DMS114 treated with DMSO at 0.1 percent for 48 hours (cell line): ENCODE measurements around the gene RNF11.

Experiments used
- DNase-seq: peaks from one replicate; lab custom pipeline; 2025; ENCODE audit not compliant: unreplicated experiment; lab: John Stamatoyannopoulos, UW

The RNF11 gene

DNA sequence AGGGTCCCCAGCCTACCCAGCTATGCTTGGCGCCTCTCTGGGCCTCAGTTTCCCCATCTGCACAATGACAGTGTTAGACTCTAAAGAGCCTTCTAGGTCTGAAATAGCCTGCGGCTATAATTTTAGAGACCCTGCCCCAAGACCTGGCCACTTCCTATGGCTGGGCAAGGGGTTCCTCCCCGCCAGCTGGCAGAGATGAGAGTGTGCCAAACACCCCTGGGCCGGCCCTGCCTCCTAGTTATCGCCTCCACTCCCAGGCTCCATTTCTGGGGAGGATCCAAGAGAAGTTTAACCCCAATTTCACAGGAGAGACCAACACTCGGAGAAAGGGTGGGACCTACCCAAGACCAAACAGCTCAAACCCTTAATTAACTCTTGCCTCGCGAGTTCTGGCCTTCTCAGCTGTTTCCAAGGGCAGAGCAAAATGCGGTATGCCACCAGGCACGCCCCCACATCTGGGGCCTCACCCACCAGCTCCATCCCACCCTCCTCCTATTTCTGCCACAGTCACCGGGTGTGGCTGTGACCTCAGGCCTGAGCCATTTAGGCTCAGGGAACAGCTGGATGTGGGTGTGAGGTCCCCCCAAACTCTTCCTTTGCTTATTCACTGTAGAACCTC, 58.6 kb downstream of the RNF11 start:
- no peak for DNase-seq

DNA sequence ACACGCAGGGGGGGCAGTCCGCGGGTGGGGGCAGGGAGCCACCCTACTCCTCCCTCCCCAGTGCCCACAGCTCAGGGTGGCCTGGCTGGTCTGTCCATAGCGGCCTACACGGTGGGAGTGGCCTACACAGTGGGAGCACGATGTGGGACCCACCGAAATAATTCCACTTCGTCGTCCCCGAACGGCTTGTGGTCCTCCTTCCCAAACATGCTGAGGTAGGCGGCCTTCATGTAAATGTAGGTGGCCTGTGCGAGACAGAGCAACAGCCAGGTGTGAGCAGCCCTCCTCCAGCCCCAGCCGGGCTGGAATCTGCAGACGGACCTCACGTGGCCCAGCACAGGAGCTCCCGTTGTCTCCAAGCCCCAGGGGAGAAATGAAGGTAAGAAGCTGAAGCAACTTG, 59.9 kb downstream of the RNF11 start:
- no peak for DNase-seq

DNA sequence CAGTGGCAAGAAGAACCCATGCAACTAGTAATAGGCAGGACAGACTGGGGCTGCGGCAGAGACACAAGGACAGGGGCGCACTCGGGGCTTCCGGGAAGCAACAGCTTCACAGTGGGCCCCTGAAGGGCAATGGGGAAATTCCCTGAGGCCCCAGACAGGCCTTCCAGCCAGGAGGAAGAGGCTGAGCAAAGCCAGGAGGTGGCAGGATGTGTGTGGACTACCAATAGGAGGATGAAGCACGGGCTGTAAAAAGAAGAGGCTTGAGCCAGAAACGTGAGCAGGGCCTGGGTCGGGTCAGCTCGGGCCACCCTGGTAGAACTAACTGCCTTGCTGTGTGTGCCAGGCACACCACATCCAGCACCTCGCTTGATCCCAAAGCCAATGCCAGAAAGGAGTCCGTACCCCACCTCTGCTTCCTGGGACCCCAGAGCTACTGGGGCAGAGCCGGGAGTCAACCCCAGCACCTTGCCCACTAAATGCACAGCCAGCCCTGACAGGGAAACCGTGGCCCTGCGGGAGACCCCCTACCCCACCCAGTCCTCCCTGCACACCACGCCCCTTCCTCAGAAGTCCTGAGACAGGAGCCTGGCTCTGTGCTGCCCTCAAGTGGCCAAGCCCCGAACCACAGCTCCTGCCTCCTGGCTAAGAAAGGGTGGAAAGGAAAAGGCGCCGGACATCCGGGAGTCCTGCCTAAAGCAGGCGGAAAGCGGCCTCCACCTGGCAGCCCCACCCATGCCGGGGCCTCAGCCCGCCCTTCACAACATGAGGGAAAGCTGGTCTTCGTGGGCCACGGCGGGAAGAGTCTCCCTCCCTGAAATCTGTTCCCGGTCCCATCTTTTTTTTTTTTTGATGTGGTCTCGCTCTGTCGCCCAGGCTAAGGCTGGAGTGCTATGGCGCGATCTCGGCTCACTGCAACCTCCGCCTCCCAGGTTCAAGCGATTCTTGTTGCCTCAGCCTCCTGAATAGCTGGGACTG, 60.6 kb downstream of the RNF11 start:
- peak; percentile 71 for DNase-seq

DNA sequence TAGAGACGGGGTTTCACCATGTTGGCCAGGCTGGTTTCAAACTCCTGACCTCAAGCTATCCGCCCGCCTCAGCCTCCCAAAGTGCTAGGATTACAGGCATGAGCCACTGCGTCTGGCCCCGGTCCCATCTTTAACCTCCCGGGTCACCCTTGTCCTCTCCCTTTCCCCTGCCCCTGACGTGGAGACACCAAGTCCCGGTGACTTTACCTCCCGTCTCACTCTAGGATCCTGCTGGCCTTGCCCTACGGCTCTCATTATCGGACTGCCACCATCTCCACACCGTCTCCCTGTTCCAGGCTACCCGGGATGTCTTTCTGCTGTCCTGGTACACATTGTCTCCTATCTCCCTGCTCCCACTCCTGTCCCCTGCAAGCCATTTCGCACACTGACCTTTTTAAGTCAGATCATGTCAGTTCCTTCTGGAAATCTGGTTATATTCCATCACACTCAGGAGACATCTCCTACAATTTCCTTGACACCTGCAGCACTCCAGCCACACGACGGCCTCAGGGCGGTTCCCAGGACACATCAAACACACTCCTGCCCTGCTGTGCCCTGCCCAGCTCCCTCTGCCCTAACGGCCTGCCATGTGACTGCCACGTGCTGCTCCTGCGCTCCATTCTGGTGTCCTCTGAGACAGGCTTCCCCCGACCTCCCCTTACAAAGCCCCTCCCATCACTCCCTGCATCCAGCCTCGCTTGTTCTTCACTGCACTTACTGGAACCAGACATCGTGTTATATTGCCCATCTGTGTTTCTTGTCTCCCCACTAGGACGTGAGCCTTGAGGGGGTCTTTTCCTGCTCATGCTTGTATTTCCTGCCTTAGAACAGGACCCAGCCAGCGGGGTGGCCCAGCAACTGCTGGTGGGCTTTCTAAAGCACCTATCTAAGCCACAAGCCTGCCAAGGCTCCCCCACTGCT, 61.6 kb downstream of the RNF11 start:
- DNase-seq: no peak

DNA sequence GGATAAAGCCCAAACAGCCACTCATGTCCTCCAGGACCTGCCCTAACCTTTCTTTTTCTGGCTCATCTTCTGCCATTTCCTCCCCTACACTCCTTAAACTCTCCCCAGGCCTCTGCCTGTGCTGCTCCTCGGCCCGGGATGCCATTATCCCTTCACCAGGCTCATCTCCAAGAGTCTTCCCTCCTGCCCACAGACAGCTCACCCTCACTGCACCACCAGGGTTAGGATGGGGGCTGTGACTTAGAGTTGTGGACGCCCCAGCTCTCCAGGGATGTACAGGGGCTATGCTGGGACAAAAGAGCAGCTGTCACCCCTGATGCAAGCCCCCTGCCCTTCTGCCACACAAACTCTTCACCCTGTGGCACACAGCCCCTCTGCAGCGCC, 62.2 kb downstream of the RNF11 start:
- DNase-seq: no peak

DNA sequence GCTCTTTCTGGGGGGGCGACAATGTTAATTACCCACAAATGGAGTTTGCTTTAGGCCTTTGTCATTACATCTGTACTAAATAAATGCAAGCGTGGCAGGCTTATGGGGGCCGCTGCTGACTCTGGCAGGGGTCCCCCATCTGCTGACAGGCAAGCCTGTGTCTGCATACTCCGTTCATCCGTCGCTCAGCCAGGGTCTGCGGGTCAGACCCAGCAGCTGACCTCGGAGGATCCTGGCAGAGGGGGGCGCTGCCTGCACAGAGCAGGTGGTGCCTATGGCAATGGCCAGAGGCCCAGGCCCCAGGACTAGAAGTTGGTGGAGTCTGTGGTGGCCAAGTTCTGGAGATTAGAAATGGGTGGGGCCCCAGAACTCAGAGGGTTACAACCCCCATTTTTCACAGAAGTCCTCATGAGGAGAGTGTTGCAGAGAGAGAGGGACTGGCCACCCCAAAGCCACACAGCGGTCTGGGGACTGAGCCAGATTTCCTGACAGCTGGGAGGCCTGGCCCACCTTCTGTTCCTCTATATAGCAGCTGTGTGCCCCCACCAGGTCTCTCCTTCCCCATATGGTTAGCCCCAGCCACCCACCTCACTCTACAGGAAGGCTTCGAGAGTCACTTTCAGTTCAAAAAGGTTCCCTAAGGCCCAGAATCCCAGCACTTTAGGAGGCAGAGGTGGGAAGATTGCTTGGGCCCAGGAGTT, 63.3 kb downstream of the RNF11 start:
- DNase-seq: no peak

DNA sequence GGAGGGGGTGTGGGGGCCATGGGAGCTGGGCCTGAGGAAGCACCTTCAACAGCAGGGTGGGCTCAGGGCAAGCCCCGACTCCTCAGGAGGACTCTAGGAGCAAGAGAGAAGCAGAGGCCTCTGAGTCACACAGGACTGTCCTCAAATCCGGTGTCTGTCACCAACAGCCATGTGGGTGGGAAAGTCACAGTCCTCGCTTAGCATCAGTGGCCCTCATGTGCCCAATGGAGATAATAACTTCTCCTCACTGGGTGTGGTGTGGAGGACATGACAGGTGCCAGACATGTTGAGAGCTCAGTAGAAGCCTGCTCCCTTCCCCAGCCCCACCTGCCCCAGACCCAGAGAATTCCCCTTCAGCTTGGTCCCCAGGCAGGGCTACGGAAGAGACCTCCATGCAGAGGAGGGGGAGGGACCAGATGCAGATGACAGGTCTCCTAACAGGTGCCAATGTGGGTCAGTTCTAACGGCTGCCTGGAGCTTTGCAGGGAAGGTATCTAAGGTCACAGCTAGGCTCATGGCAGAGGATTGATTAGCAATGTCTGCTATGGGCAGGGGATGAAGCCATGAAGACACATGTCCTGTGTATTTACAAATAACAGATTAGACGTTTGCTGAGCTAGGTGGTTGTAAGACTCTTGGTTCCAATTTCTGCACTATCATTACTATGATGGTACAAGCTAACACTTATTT, 64.1 kb downstream of the RNF11 start:
- no peak for DNase-seq

DNA sequence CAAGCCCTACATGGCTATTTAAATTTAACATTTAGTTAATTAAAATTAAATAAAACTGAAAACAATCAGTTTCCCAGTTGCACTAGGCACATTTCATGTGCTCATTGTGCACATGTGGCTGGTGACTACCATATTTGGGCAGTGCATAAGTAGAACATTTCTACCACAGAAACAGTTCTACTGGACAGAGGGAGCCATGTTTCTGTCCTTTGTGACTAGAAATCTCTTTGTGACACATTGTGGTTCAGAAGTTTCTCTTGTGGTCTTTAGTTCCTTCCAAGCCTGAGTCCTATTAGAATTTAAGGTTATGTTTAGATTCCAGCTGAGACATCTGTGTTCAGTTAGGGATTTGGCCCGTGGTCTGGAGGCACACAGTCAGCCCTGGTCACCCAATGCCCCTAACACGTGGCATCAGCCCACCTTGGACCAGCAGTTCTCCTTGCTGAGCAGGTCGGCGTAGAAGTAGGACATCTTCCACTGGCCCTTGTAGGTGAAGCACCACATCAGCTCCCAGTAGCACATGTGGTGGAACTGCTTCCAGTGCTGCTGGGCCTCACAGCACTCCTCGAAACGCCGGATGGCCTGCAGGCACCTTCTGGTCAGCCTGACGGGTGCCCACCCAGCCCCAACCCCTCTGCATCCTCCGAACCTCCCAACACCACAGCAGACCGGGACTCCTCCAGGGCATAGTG, 65.2 kb downstream of the RNF11 start:
- DNase-seq: no peak

DNA sequence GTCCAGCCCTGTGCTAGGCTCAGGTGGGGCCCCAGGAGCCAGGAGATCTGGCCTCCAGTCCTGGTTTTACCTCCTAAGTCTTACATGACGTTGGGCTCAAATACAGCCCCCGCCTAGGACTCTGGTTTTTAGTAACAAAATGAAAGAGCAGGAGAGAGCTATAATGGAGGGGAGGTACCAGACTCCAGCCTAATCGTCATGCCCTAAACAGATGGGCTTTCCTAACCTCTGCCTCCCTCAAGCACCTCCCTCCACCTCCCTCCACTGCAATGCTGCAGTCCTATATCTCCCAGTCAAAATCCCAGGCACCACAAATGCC, 65.7 kb downstream of the RNF11 start:
- DNase-seq: no peak

DNA sequence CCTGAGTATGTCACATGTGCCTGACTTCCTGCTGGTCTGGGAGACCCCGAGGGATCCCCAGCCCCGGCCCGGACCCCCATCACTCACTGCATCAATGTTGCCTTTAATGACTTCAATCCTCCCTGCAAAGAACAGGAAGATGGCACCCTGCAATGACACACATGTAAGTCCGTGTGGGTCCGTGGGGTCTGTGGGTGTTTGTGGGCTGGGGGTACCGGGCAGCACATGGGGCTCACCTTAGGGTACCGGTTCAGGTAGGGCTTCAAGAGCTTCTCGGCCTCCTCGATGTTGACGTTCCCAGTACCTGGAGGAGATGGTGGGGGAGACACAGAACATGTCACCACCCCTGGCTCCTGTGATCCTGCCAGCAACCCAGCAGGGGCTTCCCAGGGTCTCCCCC, 66.2 kb downstream of the RNF11 start:
- DNase-seq: no peak

DNA sequence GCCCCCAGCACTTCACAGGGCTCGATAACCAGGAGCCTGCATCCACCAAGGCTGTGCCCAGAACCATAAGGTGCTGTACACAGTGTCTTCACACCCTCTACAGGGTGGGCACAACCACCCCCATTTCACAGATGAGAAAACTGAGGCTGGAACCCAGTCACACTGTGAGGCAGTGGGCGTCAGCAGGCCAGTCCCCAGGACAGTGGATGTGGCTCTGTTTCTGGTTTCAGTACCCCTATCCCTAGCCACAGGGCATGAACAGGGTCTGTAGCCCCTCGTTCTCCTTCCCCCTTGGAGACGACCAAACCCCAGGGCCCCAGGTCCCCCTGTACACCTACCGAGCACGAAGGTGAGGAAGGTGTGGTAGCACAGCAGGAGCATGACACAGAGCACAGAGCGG, 66.7 kb downstream of the RNF11 start:
- no peak for DNase-seq

DNA sequence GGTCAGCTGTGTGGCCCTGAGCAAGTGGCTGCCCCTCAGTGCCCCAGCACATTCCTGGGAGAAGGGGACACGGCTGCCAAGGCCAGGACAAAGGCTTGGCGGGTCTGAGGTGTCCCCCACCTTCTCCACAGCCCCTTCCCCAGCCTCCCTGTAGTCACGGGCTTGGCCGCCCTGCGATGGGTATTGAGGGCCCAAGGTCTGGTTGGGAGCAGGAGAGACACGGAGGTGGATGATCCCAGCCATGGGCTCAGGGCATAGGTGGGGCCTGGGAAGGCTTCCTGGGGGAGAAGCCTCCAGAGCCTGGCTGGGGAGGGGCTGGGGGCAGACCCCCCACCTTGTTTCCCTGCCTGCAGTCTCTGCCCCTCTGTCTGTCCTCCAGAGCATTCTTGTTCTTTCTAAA, 67.2 kb downstream of the RNF11 start:
- DNase-seq: no peak

DNA sequence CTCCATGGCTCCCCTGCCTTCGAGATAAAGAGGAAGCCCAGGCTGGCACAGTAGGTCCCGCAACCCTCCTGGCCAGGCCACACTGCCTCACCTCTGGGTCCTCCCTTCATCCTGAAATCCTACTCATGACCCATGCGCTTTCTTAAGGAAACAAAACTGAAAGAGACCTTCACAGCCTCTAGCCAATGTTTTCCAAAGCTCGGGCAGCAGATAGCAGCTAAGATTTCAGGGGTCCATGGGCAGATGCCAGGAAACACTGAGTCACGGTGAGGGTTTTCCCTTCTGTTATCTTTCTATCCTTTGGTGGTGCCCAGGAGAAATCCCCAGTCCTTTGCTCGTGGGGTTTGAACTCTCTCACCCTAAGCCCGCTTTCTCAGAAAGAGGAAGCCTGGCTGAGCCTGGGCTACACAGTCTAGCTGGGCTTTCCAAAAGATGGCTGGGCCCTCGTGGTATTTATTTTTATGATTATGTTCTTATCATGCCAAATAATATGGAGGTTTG, 67.7 kb downstream of the RNF11 start:
- no peak for DNase-seq

DNA sequence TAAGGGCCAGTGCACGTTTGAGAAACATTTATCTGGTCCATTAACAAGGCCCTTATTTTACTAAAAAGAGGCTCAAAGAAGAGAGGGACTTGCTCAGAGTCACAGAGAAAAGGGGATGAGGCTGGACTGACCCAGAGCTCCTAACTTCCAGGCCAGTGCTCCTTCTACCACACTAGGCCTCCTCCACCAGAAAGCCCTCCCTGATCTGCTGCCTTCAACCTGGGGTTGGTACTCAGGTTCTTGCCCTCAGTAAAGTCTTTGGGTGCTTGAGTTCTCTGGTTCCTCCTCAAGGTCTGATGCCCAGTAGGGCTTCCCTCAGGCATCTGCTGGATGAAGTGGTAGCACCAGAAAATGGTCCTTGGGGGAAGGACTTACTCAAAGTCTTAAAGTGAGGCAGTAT, 68.3 kb downstream of the RNF11 start:
- no peak for DNase-seq

DNA sequence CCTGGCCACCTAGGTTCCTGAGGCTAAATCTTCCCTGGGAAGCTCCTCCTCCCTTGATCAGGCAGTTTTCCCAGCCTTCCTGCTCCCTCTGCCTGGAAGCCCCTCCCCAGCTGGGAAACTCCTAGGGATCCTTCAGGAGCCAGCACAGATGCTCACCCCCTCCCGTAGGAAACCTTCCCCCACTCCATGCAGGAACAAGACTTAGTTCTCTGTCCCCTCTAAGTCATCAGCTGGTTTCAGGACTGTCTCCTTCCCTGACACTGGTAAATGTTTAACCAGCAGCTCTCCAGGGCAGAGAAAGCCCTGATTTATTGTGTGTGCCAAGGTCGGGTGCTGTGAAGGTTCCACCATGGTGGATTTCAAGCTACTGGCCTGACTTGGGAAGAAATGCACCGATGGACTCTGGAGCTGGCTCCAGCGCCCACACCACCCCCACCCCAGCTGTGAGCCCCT, 69.3 kb downstream of the RNF11 start:
- DNase-seq: no peak

DNA sequence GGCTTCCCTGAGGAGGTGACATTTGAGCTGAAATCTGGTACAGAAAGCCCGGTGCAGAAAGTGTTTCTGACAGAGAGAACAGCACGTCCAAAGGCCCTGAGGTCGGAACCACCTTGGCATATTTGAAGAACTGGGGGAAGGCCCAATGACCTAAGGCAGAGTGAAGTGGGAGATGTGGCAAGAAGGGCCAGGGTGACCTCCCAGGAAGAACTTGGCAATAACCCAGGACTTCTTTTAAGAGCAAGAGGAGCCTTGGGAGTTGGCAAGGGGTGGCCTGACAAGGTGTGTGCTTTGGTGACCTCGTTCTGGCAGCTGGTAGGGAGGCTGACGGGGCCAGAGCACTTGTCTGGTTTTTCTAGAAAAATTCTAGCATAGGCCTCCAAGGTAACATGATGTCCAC, 70.9 kb downstream of the RNF11 start:
- DNase-seq: no peak

DNA sequence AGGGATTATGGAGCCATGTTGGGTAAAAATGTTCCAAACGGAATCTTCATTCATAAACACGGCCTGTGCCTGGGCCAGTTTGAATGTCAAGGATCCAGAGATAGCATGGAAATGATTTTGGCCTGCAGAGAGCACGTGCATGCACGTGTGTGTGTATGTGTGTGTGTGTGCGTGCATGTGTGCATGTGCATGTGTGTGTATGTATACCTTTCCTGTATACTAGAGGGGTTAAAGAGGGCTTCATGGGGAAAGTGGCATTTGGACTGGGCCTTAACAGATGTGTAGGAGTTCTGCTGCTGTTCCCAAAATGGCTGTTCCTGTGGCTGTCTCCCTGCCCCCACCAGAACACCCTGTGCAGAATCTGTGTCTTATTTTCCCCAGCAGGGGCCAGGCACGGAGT, 72.6 kb downstream of the RNF11 start:
- no peak for DNase-seq

DNA sequence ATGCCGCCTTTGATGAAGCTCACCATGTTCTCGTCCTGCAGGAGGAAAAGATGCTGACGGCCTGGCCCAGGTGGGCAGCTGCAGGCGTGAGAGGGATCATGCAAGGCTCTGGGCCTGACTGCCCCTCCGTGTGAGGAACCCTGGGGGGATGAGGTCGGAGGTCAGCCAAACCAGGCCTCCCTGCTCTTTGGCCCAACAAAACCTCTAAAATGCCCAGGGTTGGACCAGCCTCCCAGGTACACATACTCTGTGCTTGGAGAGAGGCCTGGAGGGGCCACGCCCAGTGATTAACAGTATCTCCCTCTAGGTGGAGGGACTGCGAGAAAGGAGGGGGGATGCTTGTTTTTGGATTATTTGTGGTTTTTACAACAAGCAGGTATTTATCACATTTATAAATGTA, 73.2 kb downstream of the RNF11 start:
- DNase-seq: no peak

DNA sequence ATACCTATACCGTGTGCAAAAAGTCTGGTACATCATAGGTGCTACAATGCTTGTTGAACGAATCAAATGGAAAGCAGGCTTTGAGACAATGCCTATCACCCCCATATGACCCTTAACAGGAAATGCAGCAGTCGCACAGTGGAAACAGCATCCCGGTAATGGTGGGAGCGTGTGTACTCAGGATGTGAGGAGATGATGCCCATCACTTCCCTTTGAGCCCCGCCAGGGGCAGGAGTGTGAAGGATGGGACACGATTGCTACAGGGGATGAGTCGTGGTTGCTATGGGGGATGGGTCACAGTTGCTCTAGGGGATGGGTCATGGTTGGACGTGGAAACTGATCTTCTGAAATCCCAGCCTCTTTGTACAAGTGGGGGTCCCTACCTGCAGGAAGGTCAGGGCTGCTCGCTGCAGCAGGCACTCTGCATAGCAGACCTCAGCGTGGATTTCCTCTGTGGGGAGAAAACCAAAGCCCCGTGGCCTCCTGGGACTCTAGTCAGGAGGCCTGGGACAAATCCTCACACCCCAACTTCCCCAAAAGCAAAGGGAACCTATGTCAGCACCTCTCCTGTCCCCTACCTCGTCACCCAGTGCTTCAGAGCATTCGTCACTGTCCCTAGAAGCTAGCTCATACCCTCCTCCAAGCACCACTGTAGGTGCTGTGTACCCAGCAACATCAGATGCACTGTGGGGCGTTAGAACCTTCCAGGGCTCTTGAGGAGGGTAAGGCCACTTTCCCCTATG, 75.0 kb downstream of the RNF11 start:
- DNase-seq: no peak
